ENCODE data around the gene TNFRSF14.

Gene TNFRSF14

DNA sequence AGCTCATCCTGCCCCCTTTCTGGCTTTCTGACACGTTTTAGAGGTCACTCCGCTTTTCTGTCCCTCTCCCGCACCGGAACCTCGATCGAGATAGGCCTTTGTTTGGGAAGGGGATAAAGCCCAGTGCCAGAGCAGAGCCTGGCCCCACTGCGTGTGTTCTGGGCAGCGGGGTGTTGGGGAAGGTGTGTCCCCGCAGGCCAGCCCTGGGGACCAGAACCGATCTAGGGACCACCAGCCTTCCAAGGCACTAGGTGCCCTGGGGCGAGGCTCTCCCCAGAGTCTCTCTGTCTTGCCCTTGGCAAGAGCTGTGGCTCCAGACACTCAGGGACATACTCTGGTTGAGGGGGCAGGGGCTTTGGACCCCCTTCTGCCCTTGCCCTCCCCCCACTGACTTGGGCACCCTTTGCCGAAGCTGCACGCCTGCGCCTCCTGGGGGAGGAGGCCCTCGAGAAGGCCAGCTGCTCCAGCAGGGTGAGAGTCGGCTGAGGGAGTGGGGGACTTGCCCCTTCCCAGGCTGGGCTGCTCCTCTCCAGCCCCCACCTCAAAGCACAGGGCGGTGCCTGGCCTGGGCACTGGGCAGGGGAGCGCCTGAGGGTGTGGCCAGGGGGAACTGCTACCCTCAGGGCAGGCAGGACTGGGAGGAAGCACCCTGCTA, 46.8 kb downstream of the TNFRSF14 start:
- no peak for DNase-seq (ENCODE audit: low spot score)

DNA sequence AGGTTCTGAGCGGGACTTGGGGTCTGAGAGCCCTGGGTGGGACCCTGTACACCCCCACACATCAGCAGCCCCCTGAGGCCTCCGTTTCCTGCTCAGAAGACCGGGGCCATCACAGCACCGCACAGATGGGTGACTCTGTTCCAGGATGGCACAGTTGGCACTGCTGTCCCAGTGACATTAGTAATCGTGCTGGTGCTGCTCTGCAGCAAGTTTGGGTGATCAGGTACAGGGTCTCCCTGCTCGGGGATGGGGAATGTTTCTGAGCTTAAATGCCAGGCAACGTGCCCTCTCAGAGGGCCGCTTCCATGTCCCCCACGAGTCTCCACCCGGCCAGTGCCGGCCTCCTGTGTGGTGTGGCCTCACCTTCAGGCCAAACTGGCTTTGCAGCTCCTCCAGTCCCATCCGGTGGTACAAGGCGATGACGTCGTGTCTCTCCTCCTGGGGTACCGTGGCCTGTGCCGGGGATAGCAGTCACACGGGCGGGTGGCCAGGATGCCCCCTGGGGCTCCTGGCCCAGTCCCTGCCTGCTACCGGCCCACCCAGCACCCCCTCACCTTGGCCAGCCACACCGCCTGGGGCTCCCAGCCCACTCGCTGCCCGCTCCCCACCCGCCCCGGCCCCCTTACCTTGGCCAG, 47.5 kb downstream of the TNFRSF14 start:
- DNase-seq (ENCODE audit: low spot score) = no peak

DNA sequence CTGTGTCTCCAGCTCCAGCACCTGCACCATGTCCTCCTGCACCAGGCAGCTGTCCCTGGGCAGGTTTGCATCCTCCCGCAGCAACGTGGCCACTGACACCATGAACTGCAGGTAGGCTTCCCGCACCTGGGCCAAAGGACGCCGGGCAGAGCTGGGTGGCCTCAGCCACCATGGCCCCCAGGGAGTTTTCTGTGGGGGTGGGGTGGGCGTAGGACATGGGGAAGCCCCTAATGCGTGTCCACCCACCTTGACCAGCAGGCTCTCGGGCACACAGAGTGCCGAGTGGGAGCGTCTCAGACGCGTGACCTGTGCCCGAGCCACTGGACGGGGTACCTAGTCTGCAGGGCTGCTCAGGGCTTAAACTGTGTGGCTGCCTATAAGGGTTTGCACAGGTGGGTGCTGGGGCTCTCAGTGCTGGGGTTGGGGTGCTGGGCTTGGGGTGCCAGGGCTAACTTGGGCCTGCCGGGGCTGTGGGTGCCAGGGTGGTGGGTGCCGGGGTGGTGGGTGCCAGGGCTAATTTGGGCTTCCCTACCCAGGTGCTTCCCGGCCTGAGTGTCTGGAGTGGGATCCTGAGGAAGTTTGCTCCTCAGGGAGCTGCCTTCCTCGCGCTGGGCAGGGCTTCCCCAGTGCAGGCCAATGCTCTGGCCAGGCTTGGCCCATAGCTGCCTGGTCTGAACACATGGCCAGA, 48.1 kb downstream of the TNFRSF14 start:
- DNase-seq (ENCODE audit: low spot score) = no peak

GRCh38 chr1:2604844-2605508, 48.8 kb downstream of the TNFRSF14 start:
- no peak for DNase-seq (ENCODE audit: low spot score)

DNA sequence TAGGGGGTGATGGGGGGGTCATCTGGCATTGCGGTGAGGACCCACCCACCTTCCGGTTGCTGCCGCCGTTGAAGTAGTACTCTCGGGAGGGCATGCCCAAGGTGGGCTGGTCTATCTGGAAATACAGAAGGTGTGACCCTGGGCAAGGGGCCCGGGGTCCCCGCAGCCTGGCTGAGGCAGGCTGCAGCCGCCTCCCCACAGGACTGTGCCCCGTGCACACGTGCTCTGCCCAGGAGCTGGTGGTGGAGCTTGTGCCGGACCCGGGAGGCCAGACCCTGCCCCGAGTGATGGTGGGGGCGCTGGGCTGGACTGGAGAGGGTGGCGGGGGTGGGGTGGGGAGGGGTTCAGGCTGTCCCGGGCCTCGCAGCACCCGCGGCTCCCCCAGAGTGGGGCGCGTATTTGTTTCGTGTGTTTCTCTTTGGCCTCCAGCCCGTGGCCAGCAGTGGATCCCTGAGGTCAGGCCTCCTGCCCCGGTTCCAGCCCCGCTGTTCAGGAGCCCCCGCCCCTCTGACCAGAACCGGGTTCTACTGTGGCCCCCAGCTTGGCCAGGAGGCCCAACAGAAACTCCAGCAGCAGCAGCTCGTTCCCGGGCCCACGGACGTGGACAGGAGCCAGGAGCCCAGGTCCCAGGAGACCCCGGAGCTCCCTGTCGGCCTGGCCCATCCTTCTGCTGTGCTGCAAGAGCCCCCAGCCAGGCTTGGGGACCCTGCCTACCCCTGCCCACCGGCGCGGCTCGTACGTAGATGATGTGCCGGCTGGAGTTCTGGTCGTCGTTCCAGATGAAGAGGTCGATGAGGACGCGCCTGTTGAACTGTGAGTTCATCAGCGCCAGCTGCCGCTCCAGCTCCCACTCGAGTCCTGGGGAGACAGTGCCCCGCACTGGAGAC, 49.6 kb downstream of the TNFRSF14 start:
- DNase-seq (ENCODE audit: low spot score) = no peak

- no peak for DNase-seq (ENCODE audit: low spot score)
Measured at GRCh38 chr1:2606396-2606880, 50.3 kb downstream of the TNFRSF14 start.

DNA sequence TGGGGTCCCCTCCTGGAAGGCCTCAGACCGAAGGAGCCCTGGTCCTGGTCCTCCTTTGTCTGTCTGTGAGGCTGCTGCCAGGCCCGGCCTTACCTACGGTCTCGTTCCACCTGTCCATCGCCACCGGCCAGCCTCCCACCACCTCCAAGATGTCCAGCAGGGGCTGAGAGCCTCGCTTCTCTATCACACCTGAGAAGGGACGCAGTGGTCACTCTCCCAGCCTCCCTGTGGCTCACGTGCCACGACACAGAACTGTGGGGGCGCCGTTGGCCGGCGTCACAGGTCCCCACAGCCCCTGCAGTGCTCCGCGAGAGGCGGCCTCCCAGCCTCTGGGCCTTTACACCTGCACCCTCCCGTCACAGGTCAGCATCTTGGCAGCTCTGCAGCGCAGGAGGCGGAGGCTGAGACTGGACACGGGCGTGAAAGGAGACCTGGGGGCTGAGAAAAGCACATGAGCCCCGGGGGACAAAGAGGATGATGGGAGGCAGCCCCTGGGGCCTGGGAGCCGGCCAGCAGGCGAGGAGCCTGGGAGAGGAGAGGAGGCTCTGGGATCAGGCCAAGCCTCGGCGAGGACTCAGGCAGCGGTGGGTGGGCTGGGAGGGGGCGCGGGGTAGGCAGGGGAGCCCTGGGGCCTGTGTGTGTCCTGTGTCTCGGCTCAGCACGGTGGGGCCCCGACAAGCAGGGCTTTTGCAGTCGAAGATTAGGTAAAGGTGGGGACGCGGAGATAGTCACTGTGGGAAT, 50.9 kb downstream of the TNFRSF14 start:
- DNase-seq (ENCODE audit: low spot score) = no peak

DNA sequence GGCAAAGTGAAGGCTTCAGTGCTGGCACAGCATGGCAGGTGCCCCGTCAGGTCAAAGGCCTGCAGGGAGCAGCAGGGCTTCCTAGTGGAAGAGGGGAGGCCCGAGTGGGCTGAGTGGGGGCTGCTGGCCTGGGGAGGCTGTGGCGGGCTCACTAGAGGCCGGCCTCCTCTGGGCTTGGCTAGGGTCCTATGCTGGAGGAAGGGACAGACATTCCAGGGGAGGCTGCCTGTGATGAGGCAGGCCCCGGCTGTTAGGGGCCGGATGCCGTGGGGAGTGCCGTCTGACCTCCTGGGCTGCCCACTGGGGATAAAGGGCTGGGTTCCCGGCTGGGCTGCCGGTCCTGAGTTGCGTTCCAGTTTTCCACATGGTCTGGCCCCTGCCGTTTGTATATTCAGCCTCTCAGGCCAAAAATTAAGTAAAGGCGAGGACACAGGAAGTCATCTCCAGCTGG, 51.5 kb downstream of the TNFRSF14 start:
- DNase-seq (ENCODE audit: low spot score) = no peak

DNA sequence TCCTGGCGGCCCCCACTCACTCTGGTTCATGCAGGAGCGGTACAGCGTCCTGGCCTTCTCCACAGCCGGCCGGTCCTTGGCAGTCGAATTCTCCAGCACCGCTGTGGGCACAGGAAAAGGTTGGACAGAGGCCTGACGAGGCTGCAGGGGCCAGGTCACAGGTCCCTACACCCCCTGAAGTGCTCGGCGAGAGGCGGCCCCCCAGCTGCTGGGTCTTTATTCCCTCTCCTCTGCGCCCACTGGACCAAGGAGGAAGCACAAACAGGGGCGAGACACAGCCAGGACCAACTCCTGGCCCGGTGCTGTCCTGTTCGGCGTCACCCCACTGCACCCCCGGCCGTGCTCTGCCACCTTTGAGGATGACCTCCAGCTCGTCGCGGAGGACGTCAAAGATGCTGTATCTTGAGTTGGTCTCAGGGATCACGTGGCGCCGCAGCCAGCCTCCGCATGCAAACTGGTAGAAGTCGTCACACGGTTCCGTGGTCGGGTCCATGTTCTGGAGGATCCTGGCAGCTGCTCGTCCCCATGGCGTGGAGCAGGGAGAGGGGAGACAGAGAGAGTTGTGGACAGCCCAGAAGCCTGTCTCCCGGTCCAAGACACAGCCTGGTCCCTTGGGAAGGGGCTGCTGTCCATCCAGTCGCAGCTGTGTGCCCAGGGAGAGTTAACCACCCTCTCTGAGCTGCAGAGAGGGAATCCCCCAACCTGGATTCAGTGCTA, 53.3 kb downstream of the TNFRSF14 start:
- DNase-seq (ENCODE audit: low spot score) = no peak

DNA sequence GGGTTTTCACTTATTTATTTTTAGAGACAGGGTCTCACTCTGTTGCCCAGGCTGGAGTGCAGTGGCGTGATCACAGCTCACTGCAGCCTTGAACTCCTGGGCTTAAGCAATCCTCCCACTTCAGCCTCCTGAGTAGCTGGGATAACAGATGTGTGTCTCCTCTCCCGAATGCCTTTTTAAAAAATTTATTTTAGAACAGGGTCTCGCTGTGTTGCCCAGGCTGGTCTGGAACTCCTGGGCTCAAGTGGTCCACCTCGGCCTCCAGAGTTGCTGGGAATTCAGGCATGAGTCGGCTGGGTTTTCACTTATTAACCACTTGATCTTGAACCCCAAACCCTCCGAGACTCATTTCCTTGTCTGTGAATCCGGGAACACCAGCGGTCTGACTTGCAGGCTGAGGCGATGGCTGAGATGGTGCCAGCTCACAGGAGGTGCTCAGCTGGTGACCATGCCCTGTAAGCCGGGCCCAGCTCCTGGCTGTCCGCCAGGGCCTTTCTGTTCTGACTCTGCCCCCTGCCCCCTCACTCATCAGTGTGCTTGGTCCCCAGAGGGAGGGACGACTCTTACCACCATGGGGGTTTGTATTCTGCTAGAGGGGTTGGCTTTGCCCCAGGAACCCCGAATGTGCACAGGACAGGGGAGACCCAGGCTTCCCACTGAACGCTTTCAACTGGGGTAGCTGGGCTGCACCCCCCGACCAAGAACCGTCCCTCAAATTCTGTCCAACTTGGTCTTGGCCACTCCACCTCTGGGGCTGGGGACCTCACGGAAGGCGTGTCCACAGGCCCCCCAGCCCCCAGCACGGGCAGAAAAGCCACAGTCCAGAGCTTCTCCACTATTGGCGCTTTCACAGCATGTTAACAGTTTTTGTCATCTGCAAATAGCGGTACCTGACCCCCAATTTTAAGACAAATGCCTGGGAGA, 54.1 kb downstream of the TNFRSF14 start:
- DNase-seq (ENCODE audit: low spot score) = no peak

DNA sequence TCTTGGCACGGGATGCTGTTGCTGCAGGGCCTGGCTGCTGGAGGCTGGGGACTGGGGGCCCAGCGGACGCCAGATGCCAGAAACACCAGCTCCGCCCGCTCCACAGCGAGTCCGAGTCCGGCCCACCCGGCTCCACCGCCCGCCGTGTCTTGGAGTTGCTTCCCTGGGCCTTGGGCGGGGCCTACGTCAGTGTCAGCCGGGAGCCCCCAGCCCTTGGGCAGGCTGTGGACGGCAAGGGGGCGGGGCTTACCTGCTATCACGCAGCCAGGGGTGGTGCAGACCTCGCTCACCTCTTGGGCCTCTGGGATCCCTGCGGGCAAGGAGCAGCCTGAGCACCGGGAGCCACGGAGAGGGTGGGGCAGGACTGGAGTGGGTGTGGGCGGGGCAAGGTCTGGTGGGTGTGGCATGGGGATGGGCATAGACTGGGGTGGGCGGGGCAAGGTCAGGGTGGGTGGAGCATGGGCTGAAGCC, 54.9 kb downstream of the TNFRSF14 start:
- peak; percentile 54 for DNase-seq (ENCODE audit: low spot score)

- no peak for DNase-seq (ENCODE audit: low spot score)
Measured at GRCh38 chr1:2611621-2612437, 55.7 kb downstream of the TNFRSF14 start.

DNA sequence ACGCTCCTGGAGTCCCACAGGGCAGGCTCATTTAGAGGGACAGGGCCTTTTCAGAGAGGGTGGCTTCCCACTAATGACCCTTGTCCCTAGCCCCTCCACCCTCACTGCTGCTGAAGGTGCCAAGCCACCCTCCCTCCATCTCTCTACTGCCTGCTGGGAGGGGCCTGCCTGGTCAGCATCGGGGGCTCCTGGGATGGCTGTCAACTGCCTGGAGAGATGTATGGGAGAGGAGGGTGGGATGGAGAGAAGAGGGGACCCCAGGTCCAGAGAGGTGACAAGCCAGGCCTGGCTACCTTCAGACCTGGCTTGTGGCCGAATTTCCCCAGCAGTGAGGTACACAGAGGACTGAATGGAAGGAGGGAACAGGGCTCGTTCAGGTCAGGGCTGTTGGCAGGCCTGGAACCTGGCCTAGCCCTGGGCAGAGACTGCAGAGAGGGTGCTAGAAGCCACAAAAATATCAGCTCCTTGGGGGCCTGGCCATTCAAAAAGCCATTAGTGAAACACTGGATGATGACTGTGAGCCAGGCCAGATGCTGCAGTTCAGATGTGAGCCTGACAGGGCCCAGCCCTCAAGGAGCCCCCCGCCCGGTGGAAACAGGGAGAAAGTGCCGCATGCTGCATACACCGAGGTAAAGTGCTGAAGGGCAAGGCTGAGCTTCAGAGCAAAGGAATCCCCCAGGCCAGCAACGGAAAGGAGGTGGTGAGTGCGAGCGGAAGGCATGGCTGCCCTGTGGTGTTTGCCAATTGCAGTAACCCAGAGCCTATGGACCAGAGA, 56.6 kb downstream of the TNFRSF14 start:
- no peak for DNase-seq (ENCODE audit: low spot score)
